Measurements from ENCODE around the gene CIT. TPM values are rescaled to one million over a fixed set of nuclear protein-coding genes. Genes with fewer than 3 reads are reported as not detected.

Gene CIT
- total and polyA plus RNA-seq, 4 donors, result 0.31 to 24.7 (median 1.8) TPM

- TF ChIP-seq ZBTB33 (IDR thresholded peaks at IDR 0.05) (no peak), MAX (IDR thresholded peaks at IDR 0.05) (no peak), ATF3 (IDR thresholded peaks at IDR 0.05) (no peak), HNF4A (conservative IDR thresholded peaks at IDR 0.05) (no peak), FOXA1 (IDR thresholded peaks at IDR 0.05) (no peak), SP1 (IDR thresholded peaks at IDR 0.05) (no peak), REST (IDR thresholded peaks at IDR 0.05) (no peak), FOXA2 (IDR thresholded peaks at IDR 0.05) (no peak), EGR1 (IDR thresholded peaks at IDR 0.05; ENCODE audit: low read depth in 2 of 2) (no peak)
- WGBS, result 98% methylated on average over 6 of the region's 6 CpGs
- no peaks in the 10 kb centered on the region for H3K36me3 ChIP-seq (ENCODE audit: control insufficient read depth in 4 of 4, insufficient read depth in 3 of 4, low read depth in 1 of 4, low read length in 3 of 4)
- no peaks in the 10 kb centered on the region for H3K27me3 ChIP-seq (ENCODE audit: control insufficient read depth in 4 of 4, insufficient read depth in 4 of 4, low read length in 3 of 4)
- no peaks in the 10 kb centered on the region for H3K4me1 ChIP-seq (ENCODE audit: control insufficient read depth in 4 of 4, insufficient read depth in 4 of 4, low read length in 3 of 4)
- H3K4me3 ChIP-seq (ENCODE audit: low read depth in 1 of 3, low read length in 3 of 3), result no peak overlapping the region
- no peaks in the 10 kb centered on the region for H3K9me3 ChIP-seq (ENCODE audit: control insufficient read depth in 4 of 4, low read length in 3 of 4)
- DNase-seq (ENCODE audit: low spot score), result no peak
- no peak overlapping the region for H3K27ac ChIP-seq (ENCODE audit: low read depth in 1 of 2, low read length in 2 of 2)
- no peak overlapping the region for H3K9ac ChIP-seq (ENCODE audit: low read depth in 1 of 2, low read length in 2 of 2)
These were observed 177.0 kb downstream of the CIT start for GRCh38 chr12:119700078-119700477.

- no peak for TF ChIP-seq EGR1 (IDR thresholded peaks at IDR 0.05; ENCODE audit: low read depth in 2 of 2)
- no peak for TF ChIP-seq RAD21 (IDR thresholded peaks at IDR 0.05)
- TF ChIP-seq MAX (IDR thresholded peaks at IDR 0.05), result no peak
- TF ChIP-seq GABPA (IDR thresholded peaks at IDR 0.05 in 1 of 2, conservative IDR thresholded peaks at IDR 0.05 in 1 of 2), result no peak
- TF ChIP-seq FOXA1 (IDR thresholded peaks at IDR 0.05), result no peak
- TF ChIP-seq TAF1 (conservative IDR thresholded peaks at IDR 0.05), result no peak
- Histone ChIP-seq H3K4me3 (ENCODE audit: low read depth in 1 of 3, low read length in 3 of 3) (no peak overlapping the region), H3K9ac (ENCODE audit: low read depth in 1 of 2, low read length in 2 of 2) (no peak overlapping the region), H3K27ac (ENCODE audit: low read depth in 1 of 2, low read length in 2 of 2) (no peak overlapping the region), H3K27me3 (ENCODE audit: control insufficient read depth in 4 of 4, insufficient read depth in 4 of 4, low read length in 3 of 4) (no peaks in the 10 kb centered on the region), H3K4me1 (ENCODE audit: control insufficient read depth in 4 of 4, insufficient read depth in 4 of 4, low read length in 3 of 4) (no peaks in the 10 kb centered on the region), H3K36me3 (ENCODE audit: control insufficient read depth in 4 of 4, insufficient read depth in 3 of 4, low read depth in 1 of 4, low read length in 3 of 4) (no peaks in the 10 kb centered on the region), H3K9me3 (ENCODE audit: control insufficient read depth in 4 of 4, low read length in 3 of 4) (no peaks in the 10 kb centered on the region)
- WGBS, result 97% methylated on average over 11 of the region's 11 CpGs
- DNase-seq (ENCODE audit: low spot score), result no peak
These were observed 177.8 kb downstream of the CIT start for GRCh38 chr12:119699199-119699760.
